HCT116 (cell line): Measurements from ENCODE around the gene FALEC. TPM values are rescaled to one million over a fixed set of nuclear protein-coding genes. Genes with fewer than 3 reads are reported as not detected.

Source experiments
- ATAC-seq: fragments of 200-7000 bp; cut with Tn5 transposase; 2 replicates; pipeline ENCODE4 v1.9.1; 2020; ENCODE audit warnings: mild to moderate bottlenecking, moderate library complexity
- BruUV-seq: library from RNA; stranded (reverse); fragments of 400-500 nt; replicated peaks from 2 replicates; lab custom pipeline; 2021; lab: Mats Ljungman, UMichigan
- CTCF ChIA-PET: fragments of 300-600 bp; sonication (Branson Sonifier 250); formaldehyde crosslinking; loops from one replicate; lab custom pipeline; 2021; ENCODE audit warnings: antibody characterized with exemption; lab: Charles Lee
- POLR2A ChIA-PET: fragments of 300-600, 350-600 bp; sonication (Branson Sonifier 250); formaldehyde crosslinking; loops from one replicate; lab custom pipeline; 2021; ENCODE audit warnings: antibody characterized with exemption; lab: Charles Lee
- RAD21 ChIA-PET, 2 experiments: fragments of 300-600 bp; sonication (Branson Sonifier 250); formaldehyde crosslinking; loops; one replicate each; lab custom pipeline; 2023; ENCODE audit warnings: low total read pairs in 2 of 2; ENCODE audit not compliant: uncharacterized antibody in 2 of 2, unreplicated experiment in 2 of 2, low non-redundant PET in 1 of 2; lab: Charles Lee
- DNase-seq: peaks from one replicate; pipeline ENCODE4 v3.0.0-alpha.2; 2010; ENCODE audit warnings: low read depth, low spot score
- H2AFZ ChIP-seq: fragments of 200-600 bp; shearing (Covaris generic), sonication (generic); 2 replicates; pipeline ENCODE4 v1.6.1; 2017; ENCODE audit warnings: low read depth, mixed run types, mixed read lengths, antibody characterized with exemption, low read length; ENCODE audit not compliant: poor library complexity, severe bottlenecking
- H3K27ac ChIP-seq: 2 replicates; pipeline ENCODE4 v1.5.1; 2012; ENCODE audit warnings: low read depth, low read length
- H3K27me3 ChIP-seq: fragments of 200-600 bp; sonication (generic); 2 replicates; pipeline ENCODE4 v1.6.1; 2016; ENCODE audit warnings: mixed run types, low read length, mixed read lengths; ENCODE audit not compliant: insufficient read depth
- H3K36me3 ChIP-seq, 2 experiments: fragments of 200-500 bp in 1 of 2; fragments of 200-600 bp in 1 of 2; sonication (Bioruptor generic) in 1 of 2; sonication (generic) in 1 of 2; 2 replicates each; pipeline versions ENCODE4 v1.5.1 to v1.6.1; 2014 to 2016; ENCODE audit warnings: low read length in 2 of 2, inconsistent platforms in 1 of 2, mixed read lengths in 1 of 2, mixed run types in 1 of 2; ENCODE audit not compliant: insufficient read depth in 2 of 2, control insufficient read depth in 1 of 2
- H3K4me1 ChIP-seq, 2 experiments: fragments of 200-600 bp in 1 of 2; sonication (generic) in 1 of 2; 2 replicates each; pipeline versions ENCODE4 v1.5.1 to v1.6.1; 2012 to 2017; ENCODE audit warnings: low read length in 2 of 2, inconsistent platforms in 1 of 2, mild to moderate bottlenecking in 1 of 2, mixed read lengths in 1 of 2, mixed run types in 1 of 2, moderate library complexity in 1 of 2; ENCODE audit not compliant: insufficient read depth in 2 of 2, control insufficient read depth in 1 of 2
- H3K4me2 ChIP-seq: fragments of 200-600 bp; sonication (generic); 2 replicates; pipeline ENCODE4 v1.6.1; 2017; ENCODE audit warnings: mixed run types, low read length, mixed read lengths
- H3K4me3 ChIP-seq, 2 experiments: fragments of 200-600 bp in 1 of 2; sonication (generic) in 1 of 2; replicated peaks in 1 of 2; 2 replicates each; pipeline ENCODE4 v1.5.1; 2011 to 2016; ENCODE audit warnings: low read length in 2 of 2, control low read depth in 1 of 2, low read depth in 1 of 2, mild to moderate bottlenecking in 1 of 2, mixed read lengths in 1 of 2, mixed run types in 1 of 2
- H3K79me2 ChIP-seq: fragments of 200-600 bp; sonication (generic); 2 replicates; pipeline ENCODE4 v1.6.1; 2017; ENCODE audit warnings: mild to moderate bottlenecking, mixed run types, low read length, moderate library complexity, mixed read lengths; ENCODE audit not compliant: insufficient read depth
- H3K9ac ChIP-seq: fragments of 200-600 bp; sonication (generic); 2 replicates; pipeline ENCODE4 v1.6.1; 2016; ENCODE audit warnings: low read length, mixed read lengths
- H3K9me2 ChIP-seq: fragments of 200-600 bp; sonication (generic), shearing (Covaris generic); 2 replicates; pipeline ENCODE4 v1.6.1; 2017; ENCODE audit warnings: mixed run types, mild to moderate bottlenecking, moderate library complexity; ENCODE audit not compliant: insufficient read depth
- H3K9me3 ChIP-seq, 2 experiments: fragments of 200-500 bp in 1 of 2; fragments of 200-600 bp in 1 of 2; sonication (Bioruptor generic) in 1 of 2; sonication (generic) in 1 of 2; 2 replicates each; pipeline ENCODE4 v1.6.1; 2014 to 2017; ENCODE audit warnings: low read length in 2 of 2, mixed read lengths in 2 of 2, inconsistent platforms in 1 of 2, low read depth in 1 of 2, mild to moderate bottlenecking in 1 of 2, mixed run types in 1 of 2, moderate library complexity in 1 of 2; ENCODE audit not compliant: control insufficient read depth in 1 of 2, insufficient read depth in 1 of 2
- H4K20me1 ChIP-seq: fragments of 200-600 bp; sonication (generic), shearing (Covaris generic); 2 replicates; pipeline ENCODE4 v1.6.1; 2017; ENCODE audit warnings: mixed run types, mild to moderate bottlenecking, moderate library complexity; ENCODE audit not compliant: insufficient read depth
- CBX3 ChIP-seq: IDR thresholded peaks from 2 replicates; pipeline ENCODE4 v1.6.1; 2012; ENCODE audit warnings: low read depth
- CEBPB ChIP-seq: IDR thresholded peaks from 2 replicates; pipeline ENCODE4 v1.6.1; 2012; ENCODE audit warnings: low read depth
- EGR1 ChIP-seq: IDR thresholded peaks from 2 replicates; pipeline ENCODE4 v1.6.1; 2012; ENCODE audit warnings: low read depth
- EZH2phosphoT487 ChIP-seq: fragments of 200-600 bp; IDR thresholded peaks from 2 replicates; pipeline ENCODE4 v1.6.1; 2018; ENCODE audit warnings: antibody characterized with exemption, borderline replicate concordance
- JUND ChIP-seq: IDR thresholded peaks from 2 replicates; pipeline ENCODE4 v1.6.1; 2012
- SIN3A ChIP-seq: IDR thresholded peaks from 2 replicates; pipeline ENCODE4 v1.6.1; 2012; ENCODE audit warnings: low read depth
- SP1 ChIP-seq: IDR thresholded peaks from 2 replicates; pipeline ENCODE4 v1.6.1; 2012; ENCODE audit warnings: low read depth
- SRF ChIP-seq: IDR thresholded peaks from 2 replicates; pipeline ENCODE4 v1.6.1; 2012; ENCODE audit warnings: low read depth
- YY1 ChIP-seq: IDR thresholded peaks from 2 replicates; pipeline ENCODE4 v1.6.1; 2011; ENCODE audit warnings: low read length, low read depth, moderate library complexity, mild to moderate bottlenecking; ENCODE audit not compliant: insufficient replicate concordance; ENCODE audit errors: extremely low read depth
- ZNF274 ChIP-seq: fragments of 200-500 bp; sonication (Bioruptor generic); IDR thresholded peaks from 2 replicates; pipeline ENCODE4 v1.6.1; 2014; ENCODE audit warnings: mild to moderate bottlenecking, low read depth, low read length, inconsistent platforms
- intact Hi-C: fragments of 100-400 bp; cut with micrococcal nuclease; formaldehyde crosslinking; loops from 2 replicates; pipeline ENCODE4 v1.10.0; 2022
- total RNA-seq: library from RNA; stranded (reverse); gene quantifications from one replicate; pipeline ENCODE4 v1.2.1, GENCODE V29; 2021; ENCODE audit not compliant: unreplicated experiment
- TF ChIP-seq, protein P1 (sequence below): IDR thresholded peaks from 2 replicates; pipeline ENCODE4 v1.6.1; 2011; ENCODE audit warnings: mild to moderate bottlenecking, low read length, moderate library complexity; ENCODE audit not compliant: insufficient replicate concordance; ENCODE audit errors: extremely low read depth
- TF ChIP-seq, protein P2 (sequence below): IDR thresholded peaks from 2 replicates; pipeline ENCODE4 v1.6.1; 2012
- TF ChIP-seq, protein P3 (sequence below): IDR thresholded peaks from 2 replicates; pipeline ENCODE4 v1.6.1; 2012; ENCODE audit warnings: low read depth

The FALEC gene
- total RNA-seq, 1 experiment from 2014 or later = 0.59 TPM

DNA sequence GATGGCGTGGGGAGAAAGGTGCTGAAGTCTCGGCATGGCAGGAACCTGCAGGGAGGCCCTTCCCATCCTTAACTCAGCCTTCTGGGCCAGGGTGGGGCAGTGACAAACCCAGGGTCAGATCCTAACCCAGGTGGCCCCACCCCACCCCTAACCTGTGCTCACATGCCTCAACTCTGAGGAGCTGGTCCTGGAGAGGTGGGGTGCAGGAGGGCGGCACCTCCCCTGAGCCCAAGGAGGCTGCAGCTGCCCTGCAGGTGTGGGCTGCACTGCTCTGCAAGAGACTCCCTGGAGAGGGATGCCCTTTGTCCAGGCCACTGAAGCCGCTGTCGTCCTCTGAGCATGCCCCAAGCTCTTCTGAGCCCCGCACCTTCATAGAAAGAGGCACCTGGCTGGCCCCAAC, 18.4 kb downstream of the FALEC start:
- intact Hi-C loops = loop anchor here (5.0 kb wide), 1 partner anchor 277 kb away; the partner anchor contains the start of gene CA14
- POLR2A ChIA-PET = no interaction called here

DNA sequence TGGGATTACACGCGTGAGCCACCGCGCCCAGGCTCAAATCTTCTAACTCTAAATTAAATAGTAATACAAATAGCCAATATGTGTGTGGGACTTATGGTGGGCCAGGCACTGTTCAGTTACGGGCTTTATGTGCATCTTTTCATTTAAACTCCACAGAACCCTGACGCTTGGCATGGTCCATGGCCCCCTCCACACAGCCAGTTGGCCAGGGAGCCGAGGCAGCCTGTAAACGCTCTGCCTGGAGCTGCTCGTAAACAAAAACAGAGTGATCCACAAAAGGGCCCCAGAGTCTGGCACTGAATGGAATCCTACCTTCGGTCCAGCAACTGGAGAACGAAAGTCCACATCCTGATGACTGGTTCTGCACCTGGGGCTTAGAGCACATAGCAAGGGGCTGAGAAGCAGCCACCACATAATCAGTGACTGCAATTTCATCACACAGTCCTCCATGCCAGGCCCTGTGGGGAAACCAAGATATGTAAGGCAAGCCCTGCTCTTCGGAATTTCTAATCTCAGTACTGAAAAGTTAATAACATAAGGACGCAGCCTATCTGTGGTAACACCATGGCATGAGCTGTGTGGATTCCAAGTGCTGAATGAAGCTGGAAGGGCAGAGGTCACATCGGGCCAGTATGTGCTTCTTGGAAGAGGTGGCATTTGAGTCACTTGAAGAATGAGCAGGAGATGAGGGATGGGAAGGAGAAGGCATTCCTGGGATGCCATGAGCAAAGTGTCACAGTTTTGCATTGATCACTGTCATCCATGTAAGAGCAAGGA, 20.1 kb downstream of the FALEC start:
- H3K4me1 ChIP-seq = peaks cover 6 to 45% of the 10 kb centered on the region in 2 experiments; a peak in 3 of 4 replicates
- H3K4me2 ChIP-seq = peak overlapping the region; percentile 43
- POLR2A ChIA-PET = no interaction called here
- RAD21 ChIA-PET = no interaction called here
- CTCF ChIA-PET = interaction anchor here (1.3 kb wide), 1 partner anchor 280 kb away, joined by 5 read pairs; no protein-coding TSS in a partner anchor
- H4K20me1 ChIP-seq = no peaks in the 10 kb centered on the region
- no peak for DNase-seq
- no peaks in the 10 kb centered on the region for H3K36me3 ChIP-seq
- H2AFZ ChIP-seq = no peak overlapping the region
- H3K4me3 ChIP-seq = no peak overlapping the region; a peak in 1 of 4 replicates
- intact Hi-C loops = no loop called here
- no peaks in the 10 kb centered on the region for H3K79me2 ChIP-seq
- ATAC-seq = peak; percentile 34; the same call in 1 of the 2 replicates
- no TSS peak for BruUV-seq
- no peaks in the 10 kb centered on the region for H3K9me3 ChIP-seq
- H3K9ac ChIP-seq = no peak overlapping the region
- H3K9me2 ChIP-seq = no peaks in the 10 kb centered on the region
- no peak overlapping the region for H3K27ac ChIP-seq
- H3K27me3 ChIP-seq = no peaks in the 10 kb centered on the region
- TF ChIP-seq CBX3 (no peak), ZNF274 (no peak), JUND (no peak), SRF (no peak), YY1 (no peak), EGR1 (no peak), CEBPB (no peak), EZH2phosphoT487 (no peak)
- TF ChIP-seq, protein P1, sequence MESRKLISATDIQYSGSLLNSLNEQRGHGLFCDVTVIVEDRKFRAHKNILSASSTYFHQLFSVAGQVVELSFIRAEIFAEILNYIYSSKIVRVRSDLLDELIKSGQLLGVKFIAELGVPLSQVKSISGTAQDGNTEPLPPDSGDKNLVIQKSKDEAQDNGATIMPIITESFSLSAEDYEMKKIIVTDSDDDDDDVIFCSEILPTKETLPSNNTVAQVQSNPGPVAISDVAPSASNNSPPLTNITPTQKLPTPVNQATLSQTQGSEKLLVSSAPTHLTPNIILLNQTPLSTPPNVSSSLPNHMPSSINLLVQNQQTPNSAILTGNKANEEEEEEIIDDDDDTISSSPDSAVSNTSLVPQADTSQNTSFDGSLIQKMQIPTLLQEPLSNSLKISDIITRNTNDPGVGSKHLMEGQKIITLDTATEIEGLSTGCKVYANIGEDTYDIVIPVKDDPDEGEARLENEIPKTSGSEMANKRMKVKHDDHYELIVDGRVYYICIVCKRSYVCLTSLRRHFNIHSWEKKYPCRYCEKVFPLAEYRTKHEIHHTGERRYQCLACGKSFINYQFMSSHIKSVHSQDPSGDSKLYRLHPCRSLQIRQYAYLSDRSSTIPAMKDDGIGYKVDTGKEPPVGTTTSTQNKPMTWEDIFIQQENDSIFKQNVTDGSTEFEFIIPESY = no peak
- TF ChIP-seq, protein P2, sequence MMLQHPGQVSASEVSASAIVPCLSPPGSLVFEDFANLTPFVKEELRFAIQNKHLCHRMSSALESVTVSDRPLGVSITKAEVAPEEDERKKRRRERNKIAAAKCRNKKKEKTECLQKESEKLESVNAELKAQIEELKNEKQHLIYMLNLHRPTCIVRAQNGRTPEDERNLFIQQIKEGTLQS = no peak
- TF ChIP-seq, protein P3, sequence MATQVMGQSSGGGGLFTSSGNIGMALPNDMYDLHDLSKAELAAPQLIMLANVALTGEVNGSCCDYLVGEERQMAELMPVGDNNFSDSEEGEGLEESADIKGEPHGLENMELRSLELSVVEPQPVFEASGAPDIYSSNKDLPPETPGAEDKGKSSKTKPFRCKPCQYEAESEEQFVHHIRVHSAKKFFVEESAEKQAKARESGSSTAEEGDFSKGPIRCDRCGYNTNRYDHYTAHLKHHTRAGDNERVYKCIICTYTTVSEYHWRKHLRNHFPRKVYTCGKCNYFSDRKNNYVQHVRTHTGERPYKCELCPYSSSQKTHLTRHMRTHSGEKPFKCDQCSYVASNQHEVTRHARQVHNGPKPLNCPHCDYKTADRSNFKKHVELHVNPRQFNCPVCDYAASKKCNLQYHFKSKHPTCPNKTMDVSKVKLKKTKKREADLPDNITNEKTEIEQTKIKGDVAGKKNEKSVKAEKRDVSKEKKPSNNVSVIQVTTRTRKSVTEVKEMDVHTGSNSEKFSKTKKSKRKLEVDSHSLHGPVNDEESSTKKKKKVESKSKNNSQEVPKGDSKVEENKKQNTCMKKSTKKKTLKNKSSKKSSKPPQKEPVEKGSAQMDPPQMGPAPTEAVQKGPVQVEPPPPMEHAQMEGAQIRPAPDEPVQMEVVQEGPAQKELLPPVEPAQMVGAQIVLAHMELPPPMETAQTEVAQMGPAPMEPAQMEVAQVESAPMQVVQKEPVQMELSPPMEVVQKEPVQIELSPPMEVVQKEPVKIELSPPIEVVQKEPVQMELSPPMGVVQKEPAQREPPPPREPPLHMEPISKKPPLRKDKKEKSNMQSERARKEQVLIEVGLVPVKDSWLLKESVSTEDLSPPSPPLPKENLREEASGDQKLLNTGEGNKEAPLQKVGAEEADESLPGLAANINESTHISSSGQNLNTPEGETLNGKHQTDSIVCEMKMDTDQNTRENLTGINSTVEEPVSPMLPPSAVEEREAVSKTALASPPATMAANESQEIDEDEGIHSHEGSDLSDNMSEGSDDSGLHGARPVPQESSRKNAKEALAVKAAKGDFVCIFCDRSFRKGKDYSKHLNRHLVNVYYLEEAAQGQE = no peak

More for the DNA sequence above, 18.4 kb downstream of the FALEC start:
- H3K9me2 ChIP-seq = no peaks in the 10 kb centered on the region
- ChIA-PET RAD21 (interaction anchor here in 1 of 2 experiments (0.7 kb wide), 1 partner anchor 193 kb away, joined by 3 read pairs; no protein-coding TSS in a partner anchor), CTCF (interaction anchor here (1.5 kb wide), 1 partner anchor 278 kb away, joined by 3 read pairs; no protein-coding TSS in a partner anchor)
- TF ChIP-seq SIN3A (no peak), ZNF274 (no peak), SP1 (no peak)
- no peak overlapping the region for H3K4me3 ChIP-seq
- H3K9me3 ChIP-seq = no peaks in the 10 kb centered on the region
- H3K79me2 ChIP-seq = no peaks in the 10 kb centered on the region
- no peak overlapping the region for H3K27ac ChIP-seq
- ATAC-seq (no peak), DNase-seq (no peak)
- H4K20me1 ChIP-seq = no peaks in the 10 kb centered on the region
- no peak overlapping the region for H3K9ac ChIP-seq
- no peaks in the 10 kb centered on the region for H3K27me3 ChIP-seq
- H3K36me3 ChIP-seq = no peaks in the 10 kb centered on the region
- no peak overlapping the region for H2AFZ ChIP-seq
- BruUV-seq = no TSS peak
- peaks cover 6 to 45% of the 10 kb centered on the region in 2 experiments; a peak in 3 of 4 replicates for H3K4me1 ChIP-seq
- no peak overlapping the region for H3K4me2 ChIP-seq
